Central memory CD4-positive, alpha-beta T cell (primary cell): ENCODE data around the gene RUBCN.

Experiments
- DNase-seq: peaks from one replicate; pipeline ENCODE4 v3.0.0; 2022
- total RNA-seq, 3 experiments: gene quantifications; one replicate each; lab custom pipeline; 2026; lab: John Stamatoyannopoulos, UW

Gene RUBCN
- total RNA-seq: 73.5 to 85.7 (median 74.9) reads per million in 3 experiments

DNA sequence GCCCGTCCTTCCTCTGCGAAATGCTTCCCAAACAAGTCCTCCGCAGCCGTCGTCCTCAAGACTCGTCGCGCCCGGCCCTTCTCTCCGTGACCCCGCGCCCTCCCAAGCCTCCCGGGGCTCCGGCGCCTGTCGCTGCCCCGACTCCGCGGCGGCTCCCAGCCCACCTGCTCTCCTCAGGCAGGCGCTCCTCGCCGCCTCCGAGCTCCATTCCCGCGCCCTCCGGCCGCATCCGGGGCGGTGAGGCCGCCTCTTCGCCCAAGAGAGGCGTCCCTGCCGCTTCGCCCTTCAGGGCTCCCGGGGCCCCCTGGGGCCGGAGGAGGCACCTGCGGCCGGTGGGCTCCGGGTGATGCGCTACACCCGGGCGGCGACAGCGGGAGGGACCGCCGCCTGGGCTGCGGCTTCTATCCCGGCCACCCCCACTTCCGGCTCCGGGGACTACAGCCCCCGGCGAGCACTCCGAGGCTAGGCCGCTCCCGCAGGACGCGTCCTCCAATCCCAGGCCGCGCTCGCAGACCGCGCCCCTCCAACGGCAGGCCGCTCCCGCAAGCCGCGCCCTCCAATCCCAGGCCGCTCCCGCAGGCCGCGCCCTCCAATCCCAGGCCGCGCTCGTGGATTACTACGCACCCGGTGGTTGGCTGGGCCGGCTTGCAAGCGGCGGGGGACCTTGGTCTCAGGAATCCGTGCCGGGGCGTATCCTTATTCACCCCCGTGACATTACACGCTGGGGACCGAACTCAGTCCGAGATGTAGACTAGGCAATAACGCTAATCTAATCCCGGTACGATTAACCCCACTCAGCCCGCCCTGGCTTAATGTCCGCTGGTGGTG lies at the start of gene RUBCN:
TSS of gene RUBCN (minus strand) at position 414 of the 828 bp plus-strand sequence. CDS start at position 229, 185 bp downstream.
- DNase-seq: peak; percentile 95

DNA sequence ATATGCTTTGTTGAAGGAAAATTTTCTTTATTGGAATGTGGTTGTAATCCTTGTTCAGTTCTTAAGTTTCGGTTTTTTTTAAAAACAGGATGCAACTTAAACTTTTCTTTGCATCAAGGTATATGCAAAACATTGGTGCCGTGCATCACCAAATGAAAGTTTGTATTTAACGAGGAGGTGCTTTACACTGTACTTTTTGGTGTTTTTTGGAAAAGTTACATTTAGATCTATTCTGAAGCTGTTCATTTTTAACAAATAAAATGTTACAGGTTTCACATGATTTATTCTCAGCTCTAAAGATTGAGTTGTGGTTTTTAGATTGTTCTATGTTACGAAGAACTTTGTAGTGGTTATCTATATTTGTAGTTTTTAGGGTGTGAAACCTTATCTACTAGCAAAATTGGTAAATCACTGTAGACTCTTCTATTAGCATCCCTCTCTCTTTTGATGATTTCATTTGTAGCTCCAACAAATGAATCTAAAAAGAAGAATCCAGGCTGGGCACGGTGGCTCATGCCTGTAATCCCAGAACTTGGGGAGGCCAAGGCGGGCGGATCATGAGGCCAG lies 47.4 kb upstream of the RUBCN start:
- DNase-seq: no peak

DNA sequence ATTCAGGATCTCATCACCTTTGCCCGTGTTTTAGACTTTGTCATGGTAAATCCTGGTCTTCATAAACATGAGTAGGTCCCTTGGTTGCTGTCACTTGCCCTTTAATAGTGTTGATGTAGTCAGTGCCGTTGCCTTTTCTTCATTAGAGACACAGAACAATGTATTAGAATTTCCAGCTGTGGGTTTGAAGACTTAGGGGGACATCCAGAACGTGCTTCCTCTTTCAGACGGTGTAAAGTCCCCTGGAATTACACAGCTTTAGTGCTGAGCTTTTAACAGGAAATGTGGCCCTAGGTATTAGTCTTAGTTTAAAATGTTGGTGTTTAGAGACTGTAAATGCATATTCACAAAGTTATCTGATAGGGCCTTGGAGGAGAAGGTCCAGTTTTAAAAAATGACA lies 45.5 kb upstream of the RUBCN start:
- no peak for DNase-seq

DNA sequence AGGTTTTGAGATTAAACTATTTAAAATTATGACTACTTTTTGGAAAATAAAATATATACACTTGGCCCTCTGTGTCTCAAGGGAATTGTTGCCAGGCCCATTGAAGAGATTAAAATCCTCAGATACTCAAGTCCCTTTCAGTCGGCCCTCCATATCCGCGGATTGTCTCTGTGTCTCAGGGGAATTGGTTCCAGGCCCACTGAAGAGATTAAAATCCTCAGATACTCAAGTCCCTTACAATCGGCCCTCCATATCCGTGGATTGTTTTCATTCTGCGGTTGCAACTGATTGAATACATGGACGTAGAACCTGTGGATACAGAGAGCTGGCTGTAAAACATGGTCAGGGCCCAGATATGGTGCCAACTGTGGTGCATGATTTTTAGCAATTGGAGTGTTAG lies 38.6 kb upstream of the RUBCN start:
- DNase-seq: no peak

DNA sequence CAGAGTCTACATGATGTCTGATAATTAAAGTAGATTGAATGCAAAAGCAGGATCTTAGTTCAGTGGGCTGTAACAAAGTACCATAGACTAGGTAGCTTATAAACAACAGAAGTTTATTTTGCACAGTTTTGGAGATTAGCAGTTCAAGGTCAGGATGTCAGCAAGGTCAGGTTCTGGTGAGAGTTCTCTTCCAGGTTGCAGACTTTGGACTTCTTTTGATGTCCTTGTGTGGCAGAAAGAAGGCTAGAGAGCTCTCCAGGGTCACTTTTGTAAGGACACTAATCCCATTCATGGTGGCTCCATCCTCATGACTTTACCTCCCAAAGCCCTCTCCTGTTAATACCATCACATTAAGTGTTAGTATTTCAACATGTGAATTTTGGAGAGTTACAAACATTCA lies 25.1 kb upstream of the RUBCN start:
- DNase-seq: no peak

DNA sequence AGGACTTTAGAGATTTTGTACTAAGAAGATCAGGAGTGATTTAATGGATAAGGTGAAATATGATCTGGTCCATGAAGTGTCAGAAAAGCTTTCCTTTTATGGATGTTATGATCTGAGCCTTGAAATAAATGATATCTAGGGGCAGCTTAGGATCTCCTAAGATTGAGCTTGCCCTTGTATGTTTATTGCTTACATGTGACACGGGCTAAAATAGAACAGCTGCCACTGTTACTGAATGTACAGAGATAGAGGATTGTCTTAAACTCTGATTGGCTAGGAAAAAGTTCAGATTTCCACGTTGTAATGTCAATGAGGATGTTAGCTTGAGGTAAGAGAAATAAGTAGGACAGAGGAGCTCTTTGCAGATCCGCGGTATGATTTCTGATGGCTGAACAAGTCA lies 21.8 kb upstream of the RUBCN start:
- no peak for DNase-seq

DNA sequence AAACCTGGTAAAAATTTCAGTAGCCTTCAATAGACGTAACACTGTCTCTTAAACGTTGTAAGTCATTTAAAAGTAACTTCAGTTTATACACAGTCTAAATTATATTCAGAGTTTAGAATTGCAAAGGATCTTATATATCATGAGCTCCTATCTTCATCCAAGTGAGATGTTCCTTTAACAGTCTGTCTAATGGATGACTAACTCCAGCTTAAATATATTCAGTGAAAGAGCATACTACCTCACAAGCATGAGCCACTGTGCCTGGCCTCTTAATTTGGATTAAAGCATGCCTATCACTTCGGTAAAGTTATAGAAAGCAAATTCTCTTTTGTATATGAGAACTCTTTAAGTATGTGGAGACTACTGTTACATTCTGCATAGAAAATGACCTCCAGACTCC lies 20.0 kb upstream of the RUBCN start:
- DNase-seq: no peak

DNA sequence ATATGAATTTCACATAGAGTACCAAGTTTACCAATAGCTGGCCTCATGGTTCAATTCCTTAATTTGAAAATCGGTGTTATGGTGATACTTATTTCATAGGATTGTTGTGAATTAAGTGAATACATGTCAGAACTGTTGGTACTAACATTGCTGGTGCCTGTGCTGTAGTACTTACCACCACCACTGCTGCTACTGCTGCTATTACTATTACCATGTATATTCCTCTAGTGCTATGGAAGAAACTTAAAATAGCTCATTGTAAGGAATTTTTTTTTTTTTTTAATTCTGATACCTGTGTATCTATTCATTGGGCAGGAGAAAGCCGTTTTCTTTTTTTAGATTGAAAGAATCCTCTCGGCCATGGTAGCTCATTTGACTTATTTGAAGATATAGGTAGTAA lies 16.6 kb upstream of the RUBCN start:
- no peak for DNase-seq

DNA sequence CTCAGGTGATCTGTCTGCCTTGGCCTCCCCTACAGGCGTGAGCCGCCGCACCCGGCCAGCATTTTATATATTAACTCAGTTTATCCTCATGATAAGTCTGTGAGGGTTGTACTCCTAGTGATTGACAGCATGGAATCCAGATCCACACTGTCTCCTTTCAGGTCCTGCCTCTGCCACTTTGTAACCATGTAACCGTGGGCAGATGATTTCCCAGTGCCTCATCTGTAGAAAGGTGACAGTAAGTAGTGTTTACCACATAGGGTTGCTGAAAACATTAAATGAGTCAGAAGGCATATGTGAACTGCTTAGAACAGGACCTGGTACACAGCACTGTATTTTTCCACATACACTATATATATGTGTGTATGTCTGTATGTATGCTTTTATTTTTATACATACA lies 15.4 kb upstream of the RUBCN start:
- DNase-seq: no peak

DNA sequence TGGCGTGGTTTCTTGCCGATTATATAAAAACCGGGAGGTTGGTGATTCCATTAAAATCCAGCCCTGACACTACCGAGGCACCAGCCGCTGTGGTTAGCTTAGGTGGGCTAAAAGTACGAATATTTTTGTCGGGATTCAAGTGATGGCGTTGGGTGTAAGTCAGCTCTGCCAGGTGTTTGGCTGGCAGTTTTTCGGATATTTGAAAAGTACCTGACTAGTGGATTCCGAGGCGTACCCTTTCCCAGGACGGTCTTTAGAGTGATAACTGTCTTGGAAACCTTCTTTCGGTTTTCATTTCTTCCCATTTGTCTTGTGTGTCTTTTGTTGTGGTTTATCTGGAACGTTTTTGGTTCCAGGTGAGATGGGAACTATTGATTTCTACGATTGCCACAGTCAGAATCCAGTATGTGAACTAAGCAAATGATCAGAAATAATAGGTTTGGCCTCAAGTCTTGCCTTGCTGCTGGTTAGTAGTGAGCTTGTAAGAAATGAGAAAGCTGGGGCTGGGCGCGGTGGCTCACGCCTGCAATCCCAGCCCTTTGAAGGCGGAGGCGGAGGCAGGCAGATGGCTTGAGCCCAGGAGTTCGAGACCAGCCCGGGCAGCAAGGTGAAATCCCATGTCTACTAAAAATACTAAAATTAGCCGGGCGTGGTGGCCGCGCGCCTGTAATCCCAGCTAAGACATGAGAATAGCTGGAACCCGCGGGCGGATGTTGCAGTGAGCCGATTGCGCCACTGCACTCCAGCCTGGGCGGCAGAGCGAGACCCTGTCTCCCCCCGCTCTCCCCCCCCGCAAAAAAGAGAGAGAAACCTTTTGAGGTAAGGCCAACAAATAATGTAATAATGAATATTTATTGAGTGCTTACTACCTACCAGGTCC lies 14.4 kb upstream of the RUBCN start:
- DNase-seq: peak; percentile 27

DNA sequence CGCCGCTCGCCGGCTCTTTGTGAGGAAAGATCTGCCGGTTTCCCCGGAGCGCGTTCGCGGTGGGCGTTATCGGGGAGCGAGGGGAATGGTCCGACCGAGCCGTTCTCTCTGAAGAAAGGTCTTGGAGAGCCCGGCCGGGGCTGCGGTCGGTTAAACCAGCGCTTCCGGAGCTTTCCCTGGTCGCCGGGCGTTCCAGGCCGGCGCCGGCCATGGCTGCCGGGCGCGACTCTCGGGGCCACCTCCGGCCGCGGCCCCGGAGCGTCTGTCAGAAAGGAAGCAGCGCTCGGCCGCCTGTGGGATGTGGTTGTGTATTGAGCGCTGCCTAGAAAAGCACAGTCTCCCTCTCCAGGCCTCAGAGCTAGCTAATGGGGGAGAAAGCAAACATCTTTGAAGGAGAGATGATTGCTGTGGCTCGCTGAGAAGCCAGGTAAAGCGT lies 13.7 kb upstream of the RUBCN start:
- DNase-seq: peak; percentile 62

DNA sequence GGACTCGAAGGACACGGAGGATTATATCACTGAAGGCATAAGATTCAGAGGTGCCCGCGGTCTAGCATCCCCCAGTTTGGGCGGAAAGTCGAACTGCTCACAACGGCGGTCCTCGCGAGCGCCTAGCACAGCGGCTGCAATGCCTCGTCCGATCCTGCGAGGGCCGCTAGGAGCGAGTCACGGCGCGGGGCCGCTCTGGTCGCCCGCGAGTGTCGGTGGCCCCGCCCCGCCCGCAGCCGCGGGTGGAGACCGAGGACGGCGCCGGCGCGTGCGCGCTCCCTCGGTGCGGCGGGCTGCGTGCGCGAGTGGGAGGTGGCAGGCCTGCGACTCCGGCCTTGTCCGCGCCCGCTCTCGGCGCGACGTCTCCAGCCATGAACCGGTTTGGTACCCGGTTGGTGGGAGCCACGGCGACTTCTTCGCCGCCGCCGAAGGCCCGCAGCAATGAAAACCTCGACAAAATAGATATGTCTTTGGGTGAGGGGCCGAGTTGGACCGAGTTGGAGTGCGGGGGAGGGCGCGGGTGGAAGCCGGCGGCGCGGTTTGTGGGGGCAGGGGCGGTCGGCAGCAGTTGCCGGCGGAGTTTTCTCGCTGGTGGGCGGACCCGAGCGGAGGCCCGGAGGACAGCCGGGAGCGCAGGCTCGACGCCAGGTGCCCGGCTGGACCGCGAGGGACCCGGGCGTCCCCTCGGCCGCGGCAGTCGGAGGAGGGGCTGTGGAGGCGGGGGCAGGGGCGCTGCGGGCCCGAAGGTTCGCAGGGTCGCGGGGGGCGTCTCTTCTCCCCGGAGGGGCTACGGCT lies 13.1 kb upstream of the RUBCN start, which contains the start of gene FYTTD1:
TSS of gene FYTTD1 (plus strand) at position 283 of the 795 bp plus-strand sequence. CDS start at position 372, 89 bp downstream.
- DNase-seq: peak; percentile 88

DNA sequence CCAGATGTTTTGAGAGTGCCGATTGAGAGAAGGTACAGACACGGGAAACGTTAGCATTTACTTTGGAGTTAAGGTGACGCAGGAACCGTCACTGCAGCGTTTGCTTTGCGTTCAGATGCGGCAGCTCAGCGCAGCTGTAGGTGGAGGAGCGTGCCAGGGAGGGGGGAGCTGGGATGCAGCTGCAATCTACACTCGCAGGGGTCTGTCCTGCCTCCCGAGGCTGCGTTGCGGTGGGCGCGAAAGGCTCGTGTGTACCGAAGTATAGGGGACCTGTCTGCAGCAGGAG lies 12.6 kb upstream of the RUBCN start:
- peak; percentile 82 for DNase-seq

DNA sequence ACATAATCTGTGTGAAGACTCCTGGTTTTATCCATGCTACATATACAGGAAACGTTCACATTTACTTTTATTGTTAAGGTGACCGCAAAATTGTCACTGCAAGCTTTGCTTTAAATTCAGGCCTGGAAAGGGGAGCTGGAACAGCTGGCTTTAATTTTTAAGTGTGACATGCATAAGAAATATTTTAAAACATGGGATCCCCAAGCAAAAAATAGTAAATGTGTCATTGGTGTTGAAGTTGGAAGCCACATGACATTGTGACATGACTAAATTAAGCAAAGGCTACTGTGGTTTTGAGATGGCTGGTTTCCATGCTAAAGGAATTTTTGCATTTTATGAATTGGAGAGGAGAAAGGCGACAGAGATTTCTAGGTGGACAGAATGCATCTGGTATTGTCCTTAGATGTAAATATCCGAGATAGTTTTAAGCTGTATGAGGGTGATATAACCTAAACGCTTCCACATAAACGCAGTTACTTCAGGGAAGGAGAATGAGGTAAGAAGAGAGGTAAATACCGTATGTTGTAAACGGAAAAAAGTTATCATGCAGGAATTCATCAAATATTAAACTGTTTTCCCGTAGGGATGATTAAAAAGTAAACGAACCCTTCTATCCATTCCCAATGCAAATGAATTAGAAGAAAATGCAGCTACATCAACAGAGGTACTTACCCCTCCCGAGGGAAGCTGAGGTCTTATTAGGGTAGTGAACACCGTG lies 12.1 kb upstream of the RUBCN start:
- no peak for DNase-seq

DNA sequence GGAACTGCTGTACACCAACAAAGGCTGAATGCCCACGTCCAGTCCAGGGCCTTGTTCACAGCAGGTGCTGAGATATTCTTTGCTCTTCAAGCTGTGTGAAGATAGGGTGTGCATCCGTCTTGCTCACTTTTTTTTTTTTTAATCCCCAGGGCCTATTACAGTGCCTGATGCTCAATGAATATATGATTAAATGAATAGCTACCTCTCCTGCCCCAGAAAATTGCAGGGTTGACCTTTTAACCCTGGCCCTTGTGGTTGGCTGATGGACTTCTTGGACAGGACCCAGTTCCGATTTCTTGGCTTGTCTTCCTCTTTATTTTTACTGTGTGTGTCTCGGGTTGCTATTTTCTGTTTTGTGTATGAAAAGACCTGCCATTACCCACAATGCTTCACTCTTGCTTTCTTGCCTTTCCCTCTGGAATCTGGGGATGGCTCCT lies 10.1 kb upstream of the RUBCN start:
- no peak for DNase-seq

DNA sequence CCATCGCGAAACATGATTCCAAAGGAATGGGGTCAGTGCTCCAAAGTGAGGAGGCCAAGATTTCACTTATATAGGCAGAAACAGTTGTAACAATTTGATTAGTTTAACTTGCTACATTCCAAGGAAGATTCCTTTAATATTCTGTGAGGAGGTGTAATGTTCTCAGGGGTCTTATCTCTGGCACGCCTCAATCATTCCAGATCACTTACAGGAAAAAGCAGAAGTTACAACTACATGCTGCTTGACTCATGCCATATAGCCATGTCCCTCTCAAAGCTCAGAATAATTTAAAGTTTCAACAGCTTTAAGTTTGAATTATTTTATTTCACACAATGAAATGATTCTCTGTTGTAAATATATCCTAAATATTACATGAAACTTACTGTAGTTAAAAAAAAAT lies 9.5 kb upstream of the RUBCN start:
- no peak for DNase-seq

DNA sequence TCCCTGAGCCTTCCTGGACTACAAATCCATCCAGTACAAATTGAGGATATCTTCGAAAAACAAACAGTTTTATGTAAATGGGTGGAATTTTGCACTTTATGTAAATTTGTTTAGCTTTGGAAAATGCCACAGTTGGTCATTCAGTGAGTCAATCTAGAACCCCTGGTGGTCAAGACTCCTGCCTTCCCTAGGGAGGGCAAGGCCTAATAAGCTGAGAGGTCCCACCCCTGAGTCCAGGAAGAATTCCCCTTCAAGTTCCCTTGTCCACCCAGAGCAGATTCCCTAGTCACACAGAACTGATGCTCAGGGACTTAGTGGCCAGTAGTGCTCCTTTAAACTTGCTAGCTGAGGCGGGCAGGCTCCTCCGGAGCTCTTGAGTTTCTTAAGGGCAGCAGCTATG lies 6.1 kb upstream of the RUBCN start:
- DNase-seq: no peak

DNA sequence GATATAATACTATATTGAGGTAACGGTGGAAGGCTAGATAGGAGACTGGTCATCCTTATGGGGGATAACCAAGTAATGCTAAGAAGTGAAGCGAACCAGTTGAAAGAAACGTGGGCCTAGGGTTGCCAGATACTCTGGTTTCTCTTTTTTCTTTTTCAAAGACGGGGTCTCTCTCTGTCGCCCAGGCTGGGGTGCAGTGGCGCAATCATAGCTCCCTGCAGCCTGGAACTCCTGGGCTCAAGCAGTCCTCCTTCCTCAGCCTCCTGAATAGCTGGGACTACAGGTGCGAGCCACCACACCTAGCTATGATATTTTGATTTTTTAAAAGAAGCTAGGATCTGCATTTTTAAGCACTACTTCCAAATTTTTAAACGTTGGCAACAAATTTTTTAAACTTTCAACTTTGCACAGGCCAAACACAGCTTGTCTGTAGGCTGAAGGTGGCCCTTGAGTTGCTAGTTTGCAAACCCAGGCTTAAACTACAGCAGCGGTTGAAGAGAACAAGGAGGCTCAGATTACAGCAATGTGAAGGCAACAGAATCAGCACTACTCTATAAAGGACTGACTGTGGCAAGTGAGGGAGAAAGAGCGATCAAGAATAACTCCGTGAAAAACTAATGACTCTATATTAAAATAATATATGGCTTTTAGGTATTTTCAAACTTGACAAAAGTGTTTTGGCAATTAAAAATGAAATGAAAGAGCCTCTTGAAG lies 1.2 kb upstream of the RUBCN start:
- DNase-seq: no peak

DNA sequence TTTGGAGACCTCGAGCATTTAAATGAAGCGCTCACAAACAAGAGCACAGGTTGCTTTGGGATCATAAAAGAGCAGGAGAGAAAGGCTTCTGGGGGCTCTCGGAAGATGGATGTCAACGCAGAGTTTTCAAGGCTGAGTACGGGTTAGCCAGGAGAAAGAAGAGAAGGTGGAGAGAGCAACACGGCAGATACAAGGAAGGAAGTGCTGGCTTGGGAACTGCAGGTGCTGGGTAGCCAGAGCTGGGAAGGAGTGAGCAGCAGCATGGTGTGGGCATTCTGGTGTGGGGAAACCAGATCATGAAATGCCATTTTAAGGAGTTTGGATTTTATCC lies 580 bp upstream of the RUBCN start:
- DNase-seq: no peak

DNA sequence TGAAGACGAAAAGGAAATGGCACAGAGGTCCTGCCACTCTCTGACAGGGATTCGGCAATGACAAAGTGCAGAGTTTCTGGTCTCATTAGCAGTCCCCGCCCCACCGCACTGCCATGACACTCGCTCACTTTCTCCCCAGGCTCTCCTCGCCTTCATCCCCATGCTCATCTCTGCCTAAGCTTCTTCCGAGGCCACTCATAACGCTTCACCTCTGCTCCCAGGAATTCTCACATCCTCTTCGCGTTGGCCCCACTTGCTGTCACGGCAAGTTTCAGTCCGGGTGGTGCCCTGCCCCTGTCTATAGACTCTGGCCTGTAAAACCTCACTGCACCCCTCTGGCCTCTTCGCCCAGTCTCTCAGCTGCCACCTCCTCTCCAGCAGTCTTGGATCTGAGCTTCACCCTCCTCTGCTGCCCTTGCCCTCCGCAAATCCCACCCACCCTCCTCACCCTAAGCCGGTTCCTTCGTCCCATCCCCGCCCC lies 654 bp downstream of the RUBCN start:
- DNase-seq: peak; percentile 28

DNA sequence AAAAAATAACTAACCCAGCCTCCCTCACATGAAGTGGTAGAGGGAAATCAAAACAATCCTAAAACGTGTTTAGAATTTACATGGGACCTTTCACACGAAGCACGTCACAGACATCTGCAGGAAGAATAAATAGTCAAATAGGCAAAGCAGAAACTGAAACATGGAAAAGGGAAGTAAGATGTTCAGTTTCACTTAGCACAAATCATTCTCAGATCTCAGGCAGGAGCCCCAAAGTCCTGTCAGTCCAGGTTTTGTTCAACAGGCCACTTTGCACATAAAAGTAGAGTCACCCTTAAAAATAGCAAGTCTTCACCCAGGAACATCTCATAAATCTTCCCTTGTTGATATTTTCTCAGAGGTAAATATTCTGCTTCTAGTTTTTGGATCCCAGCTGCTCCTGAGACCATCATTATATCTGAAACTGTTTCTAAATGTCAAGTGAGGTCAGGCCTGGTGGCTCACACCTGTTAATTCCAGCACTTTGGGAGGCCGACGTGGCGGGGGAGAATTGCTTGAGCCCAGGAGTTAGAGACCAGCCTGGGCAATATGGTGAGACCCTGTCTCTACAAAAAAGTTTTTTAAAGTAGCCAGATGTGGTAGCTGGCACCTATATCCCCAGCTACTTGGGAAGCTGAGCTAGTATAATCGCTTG lies 1.9 kb downstream of the RUBCN start:
- DNase-seq: no peak
